SU-DHL-6 (cell line): ENCODE results near the gene HEMK1.

Experiments
- H2AFZ ChIP-seq: fragments of 200-600 bp; sonication (generic); 2 replicates; pipeline ENCODE4 v1.6.1; 2014; ENCODE audit warnings: low read depth, mild to moderate bottlenecking, moderate library complexity, mixed read lengths, antibody characterized with exemption, low read length; ENCODE audit not compliant: severe bottlenecking
- H3F3A ChIP-seq: fragments of 200-600 bp; shearing (Covaris generic); 2 replicates; pipeline ENCODE4 v1.6.0; 2016; ENCODE audit warnings: antibody characterized with exemption, mild to moderate bottlenecking; ENCODE audit not compliant: insufficient read depth
- H3K27ac ChIP-seq: fragments of 200-600 bp; sonication (generic); 2 replicates; pipeline ENCODE4 v1.5.1; 2016; ENCODE audit warnings: low read depth, mild to moderate bottlenecking, low read length, moderate library complexity, mixed read lengths
- H3K27me3 ChIP-seq: fragments of 200-600 bp; sonication (generic), shearing (Covaris generic); 2 replicates; pipeline ENCODE4 v1.6.0; 2014; ENCODE audit warnings: mild to moderate bottlenecking, low read length
- H3K36me3 ChIP-seq: fragments of 200-600 bp; sonication (generic); 2 replicates; pipeline ENCODE4 v1.6.1; 2014; ENCODE audit warnings: mild to moderate bottlenecking, low read length, mixed read lengths
- H3K4me2 ChIP-seq: fragments of 300-600, 200-600 bp; shearing (Covaris generic), sonication (generic); 2 replicates; pipeline ENCODE4 v1.6.0; 2014; ENCODE audit warnings: low read length, low read depth, mild to moderate bottlenecking; ENCODE audit not compliant: poor library complexity, severe bottlenecking
- H3K4me3 ChIP-seq: fragments of 200-600 bp; sonication (generic); 2 replicates; pipeline ENCODE4 v1.5.1; 2014; ENCODE audit warnings: antibody characterized with exemption, low read length, mild to moderate bottlenecking, mixed read lengths; ENCODE audit not compliant: insufficient read depth, poor library complexity, severe bottlenecking
- H3K79me2 ChIP-seq: fragments of 200-600 bp; sonication (generic); 2 replicates; pipeline ENCODE4 v1.6.1; 2014; ENCODE audit warnings: mild to moderate bottlenecking, low read length, moderate library complexity; ENCODE audit not compliant: insufficient read depth
- H3K9ac ChIP-seq: fragments of 200-600 bp; sonication (generic); 2 replicates; pipeline ENCODE4 v1.7.0; 2014; ENCODE audit warnings: mild to moderate bottlenecking, low read length
- H3K9me2 ChIP-seq: fragments of 200-600 bp; sonication (generic); replicated peaks from 2 replicates; pipeline ENCODE4 v1.6.1; 2014; ENCODE audit warnings: low read length; ENCODE audit not compliant: insufficient read depth
- H3K9me3 ChIP-seq: fragments of 200-600 bp; sonication (generic); 2 replicates; pipeline ENCODE4 v1.6.1; 2014; ENCODE audit warnings: low read length, mixed read lengths; ENCODE audit not compliant: insufficient read depth
- H4K20me1 ChIP-seq: fragments of 200-600 bp; sonication (generic); 2 replicates; pipeline ENCODE4 v1.6.1; 2014; ENCODE audit warnings: low read depth, mild to moderate bottlenecking, antibody characterized with exemption, low read length, moderate library complexity, mixed read lengths
- CTCF ChIP-seq: fragments of 200-600 bp; sonication (generic); IDR thresholded peaks from one replicate; pipeline ENCODE4 v1.5.1; 2017; ENCODE audit warnings: antibody characterized with exemption, mild to moderate bottlenecking, low read length, moderate library complexity; ENCODE audit not compliant: insufficient read depth, poor library complexity, severe bottlenecking
- EZH2phosphoT487 ChIP-seq: fragments of 200-600 bp; sonication (generic), shearing (Covaris generic); conservative IDR thresholded peaks from 2 replicates; pipeline ENCODE4 v1.6.1; 2018; ENCODE audit warnings: mild to moderate bottlenecking, antibody characterized with exemption, low read length, moderate library complexity, mixed read lengths

The HEMK1 gene

DNA sequence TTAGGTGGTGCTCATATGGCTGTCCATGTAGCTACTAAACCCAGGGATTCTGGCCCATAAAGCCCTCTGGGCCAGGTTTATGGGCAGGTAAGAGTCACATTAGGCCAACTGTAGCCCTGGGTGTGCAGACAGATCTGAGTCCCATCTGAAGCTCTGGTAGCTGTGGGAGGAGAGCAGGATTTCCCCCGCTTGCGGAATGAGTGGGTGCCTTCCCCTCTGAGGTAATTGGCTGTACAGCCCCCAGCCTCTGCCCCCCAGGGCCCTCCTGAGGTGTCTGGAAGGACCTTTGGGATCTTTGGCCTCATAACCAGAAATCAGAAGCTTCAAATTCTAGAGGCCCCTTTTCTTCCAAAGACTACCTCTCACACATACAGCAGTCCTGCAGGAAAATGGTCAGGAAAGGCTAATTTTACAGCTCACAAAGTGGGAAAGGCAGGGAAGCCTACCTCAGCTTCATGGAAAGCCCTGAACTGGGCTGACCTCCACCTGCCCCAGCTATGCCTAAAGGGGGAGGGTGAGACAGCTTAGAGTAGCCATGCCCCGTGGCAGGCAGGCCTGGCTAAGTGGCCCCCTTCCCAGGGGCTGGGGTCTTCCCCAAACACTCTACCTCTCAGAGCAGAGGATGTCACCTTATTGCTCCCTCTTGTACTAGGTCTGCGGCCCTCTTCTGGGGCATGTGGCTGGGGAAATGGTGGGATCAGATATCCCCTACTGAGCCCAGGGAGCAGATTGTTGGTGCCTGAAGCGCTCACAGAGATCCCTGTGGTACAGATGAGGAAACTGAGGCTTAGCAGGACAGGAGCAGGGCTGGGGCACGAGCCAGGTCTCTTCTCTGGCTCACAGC lies 16.8 kb downstream of the HEMK1 start:
- H3K79me2 ChIP-seq, result no peaks in the 10 kb centered on the region
- H3K36me3 ChIP-seq, result no peaks in the 10 kb centered on the region
- H3K9ac ChIP-seq, result no peak overlapping the region
- no peaks in the 10 kb centered on the region for H3K9me3 ChIP-seq
- H4K20me1 ChIP-seq, result no peaks in the 10 kb centered on the region
- H3K4me3 ChIP-seq, result no peak overlapping the region
- no peaks in the 10 kb centered on the region for H3K27me3 ChIP-seq
- TF ChIP-seq EZH2phosphoT487, result no peak
- no peak for TF ChIP-seq CTCF
- H3F3A ChIP-seq, result no peaks in the 10 kb centered on the region
- no peak overlapping the region for H2AFZ ChIP-seq
- H3K9me2 ChIP-seq, result no peaks in the 10 kb centered on the region
- H3K27ac ChIP-seq, result no peak overlapping the region
- H3K4me2 ChIP-seq, result no peak overlapping the region

DNA sequence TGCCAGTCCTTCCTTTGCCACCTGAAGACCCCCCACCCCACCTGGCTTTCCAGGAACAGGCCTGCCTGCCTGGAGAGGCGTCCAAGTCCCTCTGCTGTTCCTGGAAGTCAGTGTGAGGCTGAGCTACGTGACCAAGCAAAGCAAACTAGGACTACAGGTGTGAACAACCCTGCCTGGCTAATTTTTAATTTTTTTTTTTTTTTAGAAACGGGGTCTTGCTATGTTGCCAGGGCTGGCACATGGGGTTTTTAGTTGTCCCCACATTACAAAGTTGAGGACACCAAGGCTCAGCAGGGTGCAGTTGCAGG lies 17.4 kb downstream of the HEMK1 start:
- Histone ChIP-seq H3K36me3 (no peaks in the 10 kb centered on the region), H3K27me3 (no peaks in the 10 kb centered on the region), H3K27ac (no peak overlapping the region), H3F3A (no peaks in the 10 kb centered on the region), H4K20me1 (no peaks in the 10 kb centered on the region), H3K4me3 (no peak overlapping the region), H2AFZ (no peak overlapping the region), H3K4me2 (no peak overlapping the region), H3K9ac (no peak overlapping the region), H3K9me2 (no peaks in the 10 kb centered on the region), H3K9me3 (no peaks in the 10 kb centered on the region), H3K79me2 (no peaks in the 10 kb centered on the region)
- no peak for TF ChIP-seq CTCF
- no peak for TF ChIP-seq EZH2phosphoT487

GRCh38 chr3:50587373-50587772 lies 18.1 kb downstream of the HEMK1 start:
- no peak for TF ChIP-seq EZH2phosphoT487
- TF ChIP-seq CTCF, result no peak
- Histone ChIP-seq H2AFZ (no peak overlapping the region), H3F3A (no peaks in the 10 kb centered on the region), H3K9me3 (no peaks in the 10 kb centered on the region), H3K9me2 (no peaks in the 10 kb centered on the region), H3K36me3 (no peaks in the 10 kb centered on the region), H3K27me3 (no peaks in the 10 kb centered on the region), H4K20me1 (no peaks in the 10 kb centered on the region), H3K4me3 (no peak overlapping the region), H3K79me2 (no peaks in the 10 kb centered on the region), H3K9ac (no peak overlapping the region), H3K27ac (no peak overlapping the region), H3K4me2 (no peak overlapping the region)
